Occipital lobe (tissue), 2 donors: ENCODE measurements around the gene FOSB. TPM values are rescaled to one million over a fixed set of nuclear protein-coding genes. Genes with fewer than 3 reads are reported as not detected.
"Not testable (repeated sequence)": the region's sequence is repeated elsewhere in the genome, so short reads cannot be mapped to it uniquely, and the experiment has no call there.

Source experiments
- DNase-seq: peaks from one replicate; lab custom pipeline; 2025; lab: John Stamatoyannopoulos, UW
- total RNA-seq: library from RNA; depleted of rRNA; stranded (reverse); fragments of >200 nt; gene quantifications from one replicate; pipeline ENCODE4 v1.2.3, GENCODE V29; 2014

The FOSB gene
- total RNA-seq, 1 donor from 2014 or later, result 2.2 TPM

DNA sequence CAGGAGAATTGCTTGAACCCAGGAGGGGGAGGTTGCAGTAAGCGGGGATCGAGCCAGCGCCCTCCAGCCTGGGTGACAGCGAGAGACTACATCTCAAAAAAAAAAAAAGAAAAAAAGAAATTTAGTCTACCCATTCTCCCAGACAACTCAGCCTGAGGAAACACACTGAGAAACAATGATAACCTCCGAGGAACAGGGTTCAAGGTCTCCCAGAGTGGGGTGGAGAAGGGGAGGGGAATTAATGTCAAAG lies 38.1 kb downstream of the FOSB start:
- no peak for DNase-seq

- DNase-seq, result peak; percentile 88
These were observed 38.6 kb downstream of the FOSB start for GRCh38 chr19:45506246-45506988.

DNA sequence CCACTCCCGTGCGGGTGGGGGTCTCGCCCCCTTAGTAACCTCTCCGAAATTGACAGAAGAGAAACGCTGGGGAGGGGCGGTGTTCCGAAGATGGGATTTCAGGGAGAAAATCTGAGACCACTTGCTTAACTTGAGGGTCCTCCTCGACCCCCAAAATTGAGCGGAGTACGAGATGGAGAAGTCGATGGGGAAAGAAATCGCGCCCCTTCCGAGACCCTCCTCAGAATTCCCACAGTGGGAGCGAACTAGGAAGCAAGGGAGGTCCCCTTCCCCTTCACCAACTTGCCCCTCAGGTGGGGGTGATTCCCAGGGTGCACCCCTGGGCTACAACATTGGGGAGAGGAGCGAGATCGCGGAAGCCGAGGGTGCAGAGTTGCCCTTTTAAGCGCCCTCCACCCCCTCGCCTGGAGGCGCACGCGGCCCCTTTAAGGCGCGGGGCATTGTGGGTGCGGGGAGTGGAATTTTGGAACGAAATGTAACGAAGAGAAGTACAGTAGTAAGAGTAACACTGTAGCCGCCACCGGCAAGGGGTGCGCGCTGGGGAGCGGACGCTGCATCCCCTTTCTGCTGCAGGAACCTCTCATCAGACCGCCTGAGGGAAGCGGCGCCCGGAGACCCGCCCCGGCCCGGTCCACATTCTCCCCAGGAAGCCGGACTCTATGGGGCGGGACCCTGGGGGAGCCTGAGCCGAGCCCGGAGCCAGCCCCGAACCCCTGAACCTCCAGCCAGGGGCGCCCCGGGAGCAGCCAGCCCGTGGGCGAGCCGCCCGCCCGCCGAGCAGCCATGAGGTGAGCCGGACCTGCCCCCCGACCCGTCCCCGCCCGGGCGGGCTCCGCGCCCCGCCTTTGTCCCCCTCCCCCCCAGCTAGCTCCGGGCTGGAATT lies 39.4 kb downstream of the FOSB start, which contains the start of gene VASP:
VASP (plus strand) TSS at position 491 of the 883 bp plus-strand sequence; CDS start at position 784, 293 bp downstream.
- peak; percentile 63 for DNase-seq

- DNase-seq, result no peak
These were observed 40.1 kb downstream of the FOSB start for GRCh38 chr19:45507872-45508416.

- DNase-seq, result no peak
These were observed 40.6 kb downstream of the FOSB start for GRCh38 chr19:45508417-45508860.

- no peak for DNase-seq
These were observed 41.3 kb downstream of the FOSB start for GRCh38 chr19:45508861-45509691.

- no peak for DNase-seq
These were observed 41.9 kb downstream of the FOSB start for GRCh38 chr19:45509692-45510015.

- DNase-seq, result not testable (repeated sequence)
These were observed 42.6 kb downstream of the FOSB start for GRCh38 chr19:45510352-45510751.

DNA sequence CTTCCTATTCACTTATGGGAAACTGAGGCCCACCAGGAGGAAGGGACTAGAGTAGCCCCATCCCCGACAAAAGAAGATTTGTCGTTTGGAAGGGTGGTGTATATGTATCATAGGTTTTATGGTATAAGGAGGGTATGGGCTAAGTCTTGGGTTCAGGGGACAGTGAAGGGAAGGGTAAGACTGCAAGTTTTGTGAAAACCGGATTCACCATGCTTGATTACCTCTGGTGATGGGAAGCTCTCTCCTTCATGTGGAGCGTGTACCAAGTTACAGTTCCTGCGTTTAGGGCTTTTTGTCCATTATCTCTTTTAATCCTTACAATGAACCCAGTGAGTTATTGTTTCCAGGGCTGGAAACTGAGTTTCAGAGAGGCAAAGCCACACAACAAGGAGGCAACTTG lies 43.3 kb downstream of the FOSB start:
- DNase-seq, result no peak

- no peak for DNase-seq
These were observed 45.2 kb downstream of the FOSB start for GRCh38 chr19:45512881-45513483.

- no peak for DNase-seq
These were observed 46.7 kb downstream of the FOSB start for GRCh38 chr19:45514376-45515051.

DNA sequence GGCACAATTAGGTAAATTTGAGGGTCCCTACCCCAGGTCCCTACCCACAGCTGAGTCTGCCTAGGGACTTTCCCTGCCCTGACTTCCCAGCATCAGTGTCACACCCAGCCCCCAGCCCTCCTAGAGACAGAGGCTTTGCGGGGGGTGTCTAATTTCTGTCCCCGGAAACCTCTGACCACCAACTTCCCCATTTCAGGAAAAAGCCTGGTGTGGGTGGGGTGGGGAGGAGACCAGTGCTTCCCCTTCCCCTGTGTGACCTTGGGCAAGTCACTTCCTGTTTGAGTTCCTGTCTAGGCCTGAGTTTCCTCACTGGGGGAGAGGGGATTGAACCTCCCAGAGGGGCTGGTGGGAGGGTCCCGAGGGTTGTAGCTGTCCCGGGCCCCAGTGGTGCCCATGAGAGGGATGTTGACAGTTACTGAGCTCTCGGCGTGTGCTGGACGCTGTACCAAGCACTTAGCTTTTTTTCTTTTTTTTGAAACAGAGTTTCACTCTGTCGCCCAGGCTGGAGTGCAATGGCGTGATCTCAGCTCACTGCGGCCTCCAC lies 47.4 kb downstream of the FOSB start:
- no peak for DNase-seq

DNA sequence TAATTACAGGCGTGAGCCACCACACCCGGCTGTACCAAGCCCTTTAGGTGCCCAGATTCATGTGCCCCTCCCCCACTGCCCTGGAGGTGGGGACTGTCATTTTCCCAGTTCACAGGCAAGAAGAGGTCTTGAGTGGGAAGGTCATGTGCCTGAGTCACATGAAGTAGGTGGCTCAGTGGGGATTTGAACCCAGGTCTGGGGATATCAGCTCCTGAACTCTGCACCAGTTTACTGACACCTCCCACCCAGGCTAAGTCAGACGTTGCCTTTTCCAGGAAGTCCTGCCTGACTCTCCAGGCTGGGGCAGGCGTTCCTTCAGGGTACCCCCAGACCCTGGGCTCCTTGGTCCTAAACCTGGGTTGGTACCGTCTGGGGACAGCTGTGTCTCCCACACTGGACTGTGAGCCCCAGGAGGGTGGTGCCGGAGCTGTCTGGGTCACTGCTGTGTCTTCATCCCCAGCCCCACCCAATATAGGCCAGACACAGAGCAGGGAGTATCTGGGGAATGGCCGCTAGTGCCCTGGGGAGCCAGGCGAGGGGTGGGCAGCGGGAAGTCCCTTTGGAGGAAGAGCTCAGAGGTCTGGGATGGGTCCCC lies 48.1 kb downstream of the FOSB start:
- DNase-seq, result no peak

DNA sequence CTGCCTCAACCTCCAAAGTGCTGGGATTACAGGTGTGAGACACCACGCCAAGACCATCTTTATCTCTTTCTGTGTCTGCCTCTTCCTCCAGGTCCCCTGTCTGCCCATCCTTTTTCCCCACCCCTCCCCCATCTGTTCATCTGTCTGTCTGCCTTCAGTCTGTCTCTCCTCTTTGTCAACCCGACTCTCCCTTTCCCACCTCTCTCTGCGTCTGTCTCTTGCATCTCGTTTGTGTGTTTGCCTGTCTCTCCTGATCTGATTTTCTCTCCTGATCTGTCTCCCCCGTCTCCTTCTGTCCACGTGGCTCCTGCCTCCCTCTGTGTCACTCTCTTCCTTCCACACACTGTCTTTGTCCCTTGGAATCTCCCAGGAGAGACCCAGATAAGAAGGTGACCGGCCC lies 49.4 kb downstream of the FOSB start:
- DNase-seq, result no peak

GRCh38 chr19:45517641-45518468 lies 50.1 kb downstream of the FOSB start:
- DNase-seq, result no peak

DNA sequence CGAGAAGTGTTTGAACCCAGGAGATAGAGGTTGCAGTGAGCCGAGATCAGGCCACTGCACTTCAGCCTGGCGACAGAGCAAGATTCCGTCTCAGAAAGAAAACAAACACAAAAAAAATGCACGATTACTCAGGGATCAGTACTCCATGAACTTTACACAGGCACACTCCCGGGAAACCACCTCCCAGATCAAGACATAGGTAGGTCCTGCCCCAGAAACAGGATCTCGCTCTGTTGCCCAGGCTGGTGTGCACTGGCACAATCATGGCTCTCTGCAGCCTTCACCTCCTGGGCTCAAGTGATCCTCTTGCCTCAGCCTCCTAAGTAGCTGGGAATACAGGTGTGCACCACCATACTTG lies 50.7 kb downstream of the FOSB start:
- DNase-seq, result no peak

- DNase-seq, result no peak
These were observed 54.5 kb downstream of the FOSB start for GRCh38 chr19:45522010-45522941.

GRCh38 chr19:45523642-45524256 lies 56.0 kb downstream of the FOSB start:
- peak; percentile 65 for DNase-seq
